HG03175 (cell line): ENCODE results near the gene ANKRD16.
A peak's percentile ranks its signal among the peaks of the same experiment; 100 is the strongest.
"Not testable (repeated sequence)": the region's sequence is repeated elsewhere in the genome, so short reads cannot be mapped to it uniquely, and the experiment has no call there.

Source experiments
- ATAC-seq: cut with Tn5 transposase; IDR thresholded peaks from one replicate; pipeline ENCODE4 v1.9.1; 2021; ENCODE audit warnings: mild to moderate bottlenecking, moderate library complexity; ENCODE audit not compliant: unreplicated experiment

Gene ANKRD16

GRCh38 chr10:5840314-5841307 is 49.1 kb downstream of the ANKRD16 start:
- peak; percentile 85 for ATAC-seq

- not testable (repeated sequence) for ATAC-seq
Observed at GRCh38 chr10:5836181-5836580, 53.5 kb downstream of the ANKRD16 start.

- ATAC-seq, result no peak
Observed at GRCh38 chr10:5835446-5836095, 54.1 kb downstream of the ANKRD16 start.

- ATAC-seq, result no peak
Observed at GRCh38 chr10:5833814-5834213, 55.9 kb downstream of the ANKRD16 start.

GRCh38 chr10:5832946-5833345 is 56.7 kb downstream of the ANKRD16 start:
- no peak for ATAC-seq

GRCh38 chr10:5831446-5831782 is 58.3 kb downstream of the ANKRD16 start:
- no peak for ATAC-seq

- ATAC-seq, result no peak
Observed at GRCh38 chr10:5830629-5831445, 58.9 kb downstream of the ANKRD16 start.

GRCh38 chr10:5829267-5829666 is 60.4 kb downstream of the ANKRD16 start:
- no peak for ATAC-seq

- no peak for ATAC-seq
Observed at GRCh38 chr10:5828725-5829124, 61.0 kb downstream of the ANKRD16 start.

GRCh38 chr10:5827841-5828240 is 61.9 kb downstream of the ANKRD16 start:
- no peak for ATAC-seq

GRCh38 chr10:5826511-5826910 is 63.2 kb downstream of the ANKRD16 start:
- ATAC-seq, result not testable (repeated sequence)

- peak; percentile 50 for ATAC-seq
Observed at GRCh38 chr10:5818894-5819293, 70.8 kb downstream of the ANKRD16 start.

GRCh38 chr10:5818048-5818331 is 71.7 kb downstream of the ANKRD16 start:
- no peak for ATAC-seq

GRCh38 chr10:5817322-5818047 is 72.2 kb downstream of the ANKRD16 start:
- no peak for ATAC-seq

- ATAC-seq, result no peak
Observed at GRCh38 chr10:5816170-5816569, 73.5 kb downstream of the ANKRD16 start.

- no peak for ATAC-seq
Observed at GRCh38 chr10:5814110-5815107, 75.3 kb downstream of the ANKRD16 start.

- peak; percentile 78 for ATAC-seq
Observed at GRCh38 chr10:5813341-5814109, 76.2 kb downstream of the ANKRD16 start, which contains the start of gene GDI2. GDI2 (minus strand) TSS chr10:5813434; CDS start chr10:5813258, 176 bp downstream.

- ATAC-seq, result peak; percentile 21
Observed at GRCh38 chr10:5813091-5813340, 76.7 kb downstream of the ANKRD16 start.
